HFFc6 (cell line): ENCODE results near the gene SPIB. TPM values are rescaled to one million over a fixed set of nuclear protein-coding genes. Genes with fewer than 3 reads are reported as not detected.

Source experiments
- DNase-seq: peaks from one replicate; pipeline ENCODE4 v3.0.0-alpha.2; 2018
- H3K27ac Mint-ChIP-seq: 2 replicates; pipeline ENCODE4 v1.8.0; 2020; ENCODE audit warnings: mild to moderate bottlenecking, mixed read lengths
- H3K27me3 Mint-ChIP-seq: 2 replicates; pipeline ENCODE4 v1.8.0; 2021; ENCODE audit warnings: mild to moderate bottlenecking, moderate library complexity, mixed read lengths; ENCODE audit not compliant: insufficient read depth
- H3K36me3 Mint-ChIP-seq: 2 replicates; pipeline ENCODE4 v1.8.0; 2021; ENCODE audit warnings: low read depth, mixed read lengths
- H3K4me1 Mint-ChIP-seq: 2 replicates; pipeline ENCODE4 v1.8.0; 2020; ENCODE audit warnings: low read depth, mixed read lengths
- H3K4me3 Mint-ChIP-seq: 2 replicates; pipeline ENCODE4 v1.8.0; 2020; ENCODE audit warnings: mild to moderate bottlenecking, moderate library complexity, mixed read lengths
- H3K9me3 Mint-ChIP-seq: 2 replicates; pipeline ENCODE4 v1.8.0; 2020; ENCODE audit warnings: mild to moderate bottlenecking, mixed read lengths
- CTCF ChIP-seq: fragments of 200-600 bp; sonication (generic); IDR thresholded peaks from 2 replicates; pipeline ENCODE4 v1.5.0; 2021; ENCODE audit warnings: antibody characterized with exemption, mild to moderate bottlenecking
- total RNA-seq, 6 experiments: library from RNA; stranded (reverse); fragmentation: NEBNext Ultra II Directional; extraction: Animal tissue kit (Norgen Biotek cat#: 25700); gene quantifications; 2 replicates in 1 of 6; 3 replicates in 5 of 6; pipeline ENCODE4 v1.2.3, GENCODE V29; 2021

Gene SPIB
- total RNA-seq, 6 experiments from 2014 or later, result not detected

GRCh38 chr19:50381881-50382729 lies 36.6 kb upstream of the SPIB start:
- no peak for DNase-seq

GRCh38 chr19:50383001-50383851 lies 35.5 kb upstream of the SPIB start:
- H3K27ac Mint-ChIP-seq, result peak overlapping the region; percentile 92
- H3K4me3 Mint-ChIP-seq, result peak overlapping the region; percentile 98
- peaks cover 21% of the 10 kb centered on the region for H3K36me3 Mint-ChIP-seq
- no peak for TF ChIP-seq CTCF
- H3K27me3 Mint-ChIP-seq, result peaks cover 10% of the 10 kb centered on the region
- DNase-seq, result no peak
- no peaks in the 10 kb centered on the region for H3K9me3 Mint-ChIP-seq
- H3K4me1 Mint-ChIP-seq, result peaks cover 32% of the 10 kb centered on the region

More at GRCh38 chr19:50381881-50382729, 36.6 kb upstream of the SPIB start:
- peaks cover 20% of the 10 kb centered on the region for H3K36me3 Mint-ChIP-seq
- H3K27me3 Mint-ChIP-seq, result peaks cover 11% of the 10 kb centered on the region
- H3K4me1 Mint-ChIP-seq, result peaks cover 25% of the 10 kb centered on the region
- H3K9me3 Mint-ChIP-seq, result no peaks in the 10 kb centered on the region
- no peak overlapping the region for H3K4me3 Mint-ChIP-seq
- TF ChIP-seq CTCF, result no peak
- H3K27ac Mint-ChIP-seq, result no peak overlapping the region

- peak; percentile 96 for DNase-seq
- Mint-ChIP-seq H3K27ac (peak within 1 kb of the TSS; percentile 92), H3K27me3 (peaks cover 10% of the 10 kb centered on the region), H3K4me3 (peak within 1 kb of the TSS; percentile 98), H3K9me3 (no peaks in the 10 kb centered on the region), H3K36me3 (peaks cover 20% of the 10 kb centered on the region), H3K4me1 (peaks cover 32% of the 10 kb centered on the region)
- TF ChIP-seq CTCF, result 0 out of 2 replicates have a peak, but pooled peaks have one; percentile 20
These were observed 34.7 kb upstream of the SPIB start, which contains the start of gene POLD1 for GRCh38 chr19:50383852-50384684. Gene POLD1, plus strand, starts transcription at chr19:50384347. Its CDS starts 14,505 bp downstream, at chr19:50398852.

- H3K4me3 Mint-ChIP-seq, result peak overlapping the region; percentile 98
- DNase-seq, result no peak
- TF ChIP-seq CTCF, result no peak
- H3K27me3 Mint-ChIP-seq, result peaks cover 10% of the 10 kb centered on the region
- peaks cover 32% of the 10 kb centered on the region for H3K4me1 Mint-ChIP-seq
- peaks cover 11% of the 10 kb centered on the region for H3K36me3 Mint-ChIP-seq
- no peaks in the 10 kb centered on the region for H3K9me3 Mint-ChIP-seq
- H3K27ac Mint-ChIP-seq, result peak overlapping the region; percentile 92
These were observed 33.8 kb upstream of the SPIB start for GRCh38 chr19:50384685-50385535.
